Psoas muscle (tissue), 8 donors: ENCODE results near the gene CADPS. TPM values are rescaled to one million over a fixed set of nuclear protein-coding genes. Genes with fewer than 3 reads are reported as not detected.

ENCODE experiments used
- ATAC-seq, 4 donors: fragments of 200-7000 bp; cut with Tn5 transposase; one replicate each; pipeline ENCODE4 v1.9.1; 2020; ENCODE audit warnings: moderate library complexity in 3 of 4, mild to moderate bottlenecking in 2 of 4
- DNase-seq, 2 donors: peaks; one replicate each; pipeline ENCODE4 v3.0.0-alpha.2; 2020
- H3K27ac ChIP-seq: fragments of 200-600 bp; one replicate; pipeline ENCODE4 v1.8.0; 2022
- H3K27me3 ChIP-seq, 3 donors: fragments of 200-600 bp in 1 of 3; one replicate each; pipeline versions ENCODE4 v1.6.1 to v1.8.0; 2013 to 2022; ENCODE audit warnings: low read length in 2 of 3, mild to moderate bottlenecking in 2 of 3, moderate library complexity in 1 of 3; ENCODE audit not compliant: insufficient read depth in 3 of 3
- H3K36me3 ChIP-seq, 2 donors: fragments of 200-600 bp in 1 of 2; one replicate each; pipeline versions ENCODE4 v1.6.1 to v1.8.0; 2013 to 2022; ENCODE audit warnings: low read depth in 1 of 2, mild to moderate bottlenecking in 1 of 2, moderate library complexity in 1 of 2; ENCODE audit not compliant: insufficient read depth in 1 of 2
- H3K4me1 ChIP-seq: fragments of 200-600 bp; one replicate; pipeline ENCODE4 v1.8.0; 2022
- H3K4me3 ChIP-seq: fragments of 200-600 bp; one replicate; pipeline ENCODE4 v1.8.0; 2022; ENCODE audit warnings: mild to moderate bottlenecking
- H3K9me3 ChIP-seq: fragments of 200-600 bp; one replicate; pipeline ENCODE4 v1.8.0; 2022
- CTCF ChIP-seq: fragments of 200-600 bp; IDR thresholded peaks from one replicate; pipeline ENCODE4 v1.8.0; 2022; ENCODE audit warnings: antibody characterized with exemption
- WGBS, 3 donors: extraction: QIAGEN DNeasy Blood & Tissue Kit; methylation state at CpG; one replicate each; pipeline versions ENCODE4 v1.1.6 to v1.1.7; 2013; 5-methylcytosine and 5-hydroxymethylcytosine counted together
- intact Hi-C, 2 donors: fragments of 100-400 bp; cut with DNase I; formaldehyde crosslinking; loops; one replicate each; pipeline versions ENCODE4 v1.11.0 to v1.14.2; 2022
- polyA plus RNA-seq, 3 donors: library from polyadenylated mRNA; stranded (reverse); fragments of 200-250 nt; gene quantifications; one replicate each; pipeline ENCODE4 v1.2.3, GENCODE V29; 2013
- total RNA-seq, 4 donors: library from RNA; stranded (reverse); fragmentation: NEBNext Ultra II Directional in 2 of 4; extraction: Animal tissue kit (Norgen Biotek cat#: 25700) in 2 of 4; gene quantifications; one replicate each; pipeline versions ENCODE4 v1.2.1 to v1.2.4, GENCODE V29; 2021 to 2023
- donor health status: healthy with polysubstance abuse.
- donor health status: DM: no; HTN: no; CAD: no; lungs with moderate emphysema.
- donor health status: Bipolar disorder and iron deficiency.
- donor health status: healthy.
- donor health status: DM: yes; HTN: yes; CAD: no.
- donor health status: DM: no; HTN: no; CAD: no.
- donor health status: DM: no; HTN: no; CAD: no.
- donor health status: DM: yes; HTN: yes; CAD: no.

The CADPS gene
- total and polyA plus RNA-seq, 7 donors, result 0.01 to 0.07 (median 0.04) TPM; not detected in 4

GRCh38 chr3:62845996-62846395 lies 29.2 kb downstream of the CADPS start:
- H3K4me3 ChIP-seq, result no peak overlapping the region
- no peaks in the 10 kb centered on the region for H3K4me1 ChIP-seq
- intact Hi-C loops, result no loop called here
- no peak for TF ChIP-seq CTCF
- ATAC-seq, result no peak
- H3K27me3 ChIP-seq, result no peaks in the 10 kb centered on the region
- DNase-seq, result no peak
- H3K9me3 ChIP-seq, result no peaks in the 10 kb centered on the region
- no peak overlapping the region for H3K27ac ChIP-seq
- WGBS, 3 donors, result 55 to 67% (median 60%) methylated on average over 4 of the region's 4 CpGs
- no peaks in the 10 kb centered on the region for H3K36me3 ChIP-seq

- no peak for ATAC-seq
- DNase-seq, result no peak
- H3K9me3 ChIP-seq, result no peaks in the 10 kb centered on the region
- 19 to 26% (median 23%) methylated on average over 1 of the region's 1 CpG for WGBS, 3 donors
- no peaks in the 10 kb centered on the region for H3K4me1 ChIP-seq
- no peak overlapping the region for H3K27ac ChIP-seq
- no peak overlapping the region for H3K4me3 ChIP-seq
- H3K27me3 ChIP-seq, result no peaks in the 10 kb centered on the region
- H3K36me3 ChIP-seq, result no peaks in the 10 kb centered on the region
- no peak for TF ChIP-seq CTCF
- intact Hi-C loops, result no loop called here
Observed at GRCh38 chr3:62843508-62843907, 31.7 kb downstream of the CADPS start.

- Histone ChIP-seq H3K9me3 (no peaks in the 10 kb centered on the region), H3K27me3 (peaks cover 0 to 3% (median 0%) of the 10 kb centered on the region in 3 donors), H3K36me3 (no peaks in the 10 kb centered on the region), H3K4me3 (no peak overlapping the region), H3K27ac (no peak overlapping the region), H3K4me1 (no peaks in the 10 kb centered on the region)
- no peak for TF ChIP-seq CTCF
- ATAC-seq (no peak), DNase-seq (no peak)
- WGBS, 3 donors, result 65 to 82% (median 67%) methylated on average over 1 of the region's 1 CpG
- intact Hi-C loops, result no loop called here
Observed at GRCh38 chr3:62839748-62840147, 35.5 kb downstream of the CADPS start.

GRCh38 chr3:62837145-62837787 lies 38.0 kb downstream of the CADPS start:
- 41 to 50% (median 43%) methylated on average over 6 of the region's 6 CpGs for WGBS, 3 donors
- Histone ChIP-seq H3K4me1 (no peaks in the 10 kb centered on the region), H3K27ac (no peak overlapping the region), H3K27me3 (peaks cover 0 to 3% (median 0%) of the 10 kb centered on the region in 3 donors), H3K36me3 (no peaks in the 10 kb centered on the region), H3K4me3 (no peak overlapping the region), H3K9me3 (no peaks in the 10 kb centered on the region)
- TF ChIP-seq CTCF, result no peak
- ATAC-seq, result no peak
- no peak for DNase-seq
- intact Hi-C loops, result no loop called here
